HG03378 (cell line): ENCODE results near the gene RYK.
A peak's percentile ranks its signal among the peaks of the same experiment; 100 is the strongest.
"Not testable (repeated sequence)": the region's sequence is repeated elsewhere in the genome, so short reads cannot be mapped to it uniquely, and the experiment has no call there.

ENCODE experiments used
- ATAC-seq: cut with Tn5 transposase; IDR thresholded peaks from one replicate; pipeline ENCODE4 v1.9.1; 2021; ENCODE audit warnings: mild to moderate bottlenecking, moderate library complexity; ENCODE audit not compliant: unreplicated experiment

Gene RYK

GRCh38 chr3:134224796-134225156 is 25.9 kb downstream of the RYK start:
- ATAC-seq: not testable (repeated sequence)

- no peak for ATAC-seq
Measured at GRCh38 chr3:134222835-134223234, 27.8 kb downstream of the RYK start.

GRCh38 chr3:134216851-134217250 is 33.8 kb downstream of the RYK start:
- no peak for ATAC-seq

GRCh38 chr3:134216191-134216764 is 34.4 kb downstream of the RYK start:
- ATAC-seq: no peak

GRCh38 chr3:134214239-134214638 is 36.4 kb downstream of the RYK start:
- no peak for ATAC-seq

GRCh38 chr3:134212967-134213665 is 37.5 kb downstream of the RYK start:
- peak; percentile 79 for ATAC-seq

GRCh38 chr3:134211797-134212196 is 38.9 kb downstream of the RYK start:
- ATAC-seq: peak; percentile 57

- no peak for ATAC-seq
Measured at GRCh38 chr3:134205451-134205850, 45.2 kb downstream of the RYK start.

GRCh38 chr3:134201201-134202130 is 49.2 kb downstream of the RYK start:
- ATAC-seq: no peak

GRCh38 chr3:134199880-134200279 is 50.8 kb downstream of the RYK start:
- not testable (repeated sequence) for ATAC-seq

- no peak for ATAC-seq
Measured at GRCh38 chr3:134199240-134199639, 51.4 kb downstream of the RYK start.

GRCh38 chr3:134198414-134198813 is 52.2 kb downstream of the RYK start:
- ATAC-seq: no peak

GRCh38 chr3:134197681-134198261 is 52.9 kb downstream of the RYK start:
- ATAC-seq: peak; percentile 73

GRCh38 chr3:134194247-134194646 is 56.4 kb downstream of the RYK start:
- ATAC-seq: no peak

- no peak for ATAC-seq
Measured at GRCh38 chr3:134190250-134190649, 60.4 kb downstream of the RYK start.

GRCh38 chr3:134189849-134190248 is 60.8 kb downstream of the RYK start:
- ATAC-seq: no peak

GRCh38 chr3:134186391-134186790 is 64.3 kb downstream of the RYK start:
- no peak for ATAC-seq

- no peak for ATAC-seq
Measured at GRCh38 chr3:134180761-134181160, 69.9 kb downstream of the RYK start.

GRCh38 chr3:134179508-134179907 is 71.2 kb downstream of the RYK start:
- ATAC-seq: no peak

- no peak for ATAC-seq
Measured at GRCh38 chr3:134163096-134163495, 87.6 kb downstream of the RYK start.

GRCh38 chr3:134161898-134162615 is 88.6 kb downstream of the RYK start:
- no peak for ATAC-seq
